Stimulated activated CD4-positive, alpha-beta T cell treated with anti-CD3 and anti-CD28 coated beads, TNF-alpha, amount 100 ng/mL, for 4 hours (primary cell): ENCODE measurements around the gene SMCP.

Source experiments
- DNase-seq, 3 experiments: peaks; one replicate each; pipeline ENCODE4 v3.0.0-alpha.2; 2020; ENCODE audit warnings: low read depth in 3 of 3

SMCP gene

GRCh38 chr1:152886758-152887409 lies 8.8 kb downstream of the SMCP start:
- DNase-seq: no peak

DNA sequence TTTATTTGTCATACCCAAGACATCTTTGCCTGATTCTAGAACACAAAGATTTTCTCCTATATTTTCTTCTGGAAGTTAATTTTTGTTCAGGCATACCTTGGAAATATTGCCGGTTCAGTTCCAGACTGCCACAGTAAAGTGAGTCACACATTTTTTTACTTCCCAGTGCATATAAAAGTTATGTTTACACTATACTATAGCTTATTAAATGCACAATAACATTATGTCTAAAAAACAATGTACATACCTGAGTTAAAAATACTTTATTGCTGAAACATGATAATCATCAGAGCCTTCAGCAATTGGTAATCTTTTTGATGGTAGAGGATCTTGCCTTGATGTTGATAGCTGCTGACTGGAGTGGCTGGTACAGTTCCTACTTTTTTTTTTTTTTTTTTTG lies 10.0 kb downstream of the SMCP start:
- no peak for DNase-seq

DNA sequence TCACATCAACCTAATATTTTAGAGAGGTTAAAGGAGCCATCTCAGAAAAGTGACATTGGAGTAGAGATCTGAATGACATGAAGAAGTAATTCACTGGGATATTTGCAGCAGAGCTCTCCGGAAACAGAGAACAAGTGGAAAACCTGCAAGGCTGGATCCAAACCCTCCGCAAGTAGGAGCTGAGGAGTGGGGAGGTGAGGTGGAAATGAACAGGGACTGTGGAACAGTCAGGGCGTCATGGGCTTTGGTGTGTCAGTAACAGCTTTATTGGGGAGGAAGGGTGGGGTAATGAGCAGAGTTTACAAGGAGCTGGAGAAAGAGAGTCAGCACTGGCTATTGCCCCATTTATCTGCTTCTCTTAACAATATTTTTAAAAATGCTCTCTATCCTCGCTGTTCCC lies 20.9 kb downstream of the SMCP start:
- no peak for DNase-seq

DNA sequence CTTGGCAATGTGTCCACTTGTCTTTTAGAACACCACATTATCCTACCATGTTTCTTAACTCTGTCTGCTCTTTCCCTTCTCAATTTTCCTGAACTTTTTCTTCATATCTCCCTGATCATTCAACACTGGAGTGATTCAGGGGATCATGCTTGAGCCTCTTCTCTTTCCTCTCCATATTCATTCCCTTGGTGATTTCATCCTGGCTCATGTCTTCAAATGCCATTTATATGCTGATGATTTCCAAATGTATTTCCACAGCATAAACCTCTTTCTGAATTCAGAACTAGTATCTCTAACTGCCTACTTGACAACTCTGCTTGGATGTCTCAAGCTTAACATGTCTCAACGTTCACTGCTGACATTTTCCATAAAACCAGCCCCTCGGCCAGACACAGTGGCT lies 21.8 kb downstream of the SMCP start:
- DNase-seq: no peak

GRCh38 chr1:152901631-152902030 lies 23.5 kb downstream of the SMCP start:
- no peak for DNase-seq

GRCh38 chr1:152902636-152903035 lies 24.5 kb downstream of the SMCP start:
- no peak for DNase-seq

DNA sequence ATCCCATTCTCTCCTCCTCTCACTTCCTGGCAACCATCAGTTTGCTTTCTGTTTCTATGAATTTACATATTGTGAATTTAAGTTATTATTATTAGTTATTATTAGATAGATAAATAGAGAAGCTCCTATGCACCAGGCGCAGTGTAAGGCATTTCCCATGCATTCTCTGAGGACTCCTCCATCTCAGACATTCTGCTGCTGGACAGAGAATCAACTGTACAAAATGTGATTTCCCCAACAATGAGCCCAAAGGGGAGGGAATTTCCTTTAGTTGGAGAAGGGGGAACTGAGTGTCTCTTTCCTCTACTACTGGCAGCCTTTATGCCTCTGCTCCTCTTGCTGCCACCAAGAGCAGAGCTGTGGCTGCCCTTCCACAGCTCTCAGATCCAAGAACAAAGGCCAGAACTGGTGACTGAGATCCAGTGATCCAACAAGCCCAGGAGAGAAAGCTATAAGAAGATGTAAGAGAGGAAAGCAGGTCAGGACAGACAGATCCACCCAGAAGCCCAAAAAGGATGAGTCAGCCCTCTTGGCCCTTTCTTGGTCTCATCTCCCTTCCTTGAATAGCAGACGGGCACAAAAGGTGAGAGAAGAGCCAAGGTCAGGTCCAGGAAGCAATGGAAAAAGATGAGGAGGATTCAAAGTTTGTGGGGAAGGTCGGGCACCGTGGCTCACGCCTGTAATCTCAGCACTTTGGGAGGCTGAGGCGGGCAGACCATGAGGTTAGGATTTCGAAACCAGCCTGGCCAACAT lies 26.7 kb downstream of the SMCP start:
- no peak for DNase-seq

GRCh38 chr1:152906023-152906565 lies 28.0 kb downstream of the SMCP start:
- DNase-seq: no peak

- no peak for DNase-seq
Observed at GRCh38 chr1:152907686-152908601, 29.8 kb downstream of the SMCP start, which contains the start of gene IVL. TSS of gene IVL (plus strand) at chr1:152908546. CDS start at chr1:152909798, 1,252 bp downstream.

DNA sequence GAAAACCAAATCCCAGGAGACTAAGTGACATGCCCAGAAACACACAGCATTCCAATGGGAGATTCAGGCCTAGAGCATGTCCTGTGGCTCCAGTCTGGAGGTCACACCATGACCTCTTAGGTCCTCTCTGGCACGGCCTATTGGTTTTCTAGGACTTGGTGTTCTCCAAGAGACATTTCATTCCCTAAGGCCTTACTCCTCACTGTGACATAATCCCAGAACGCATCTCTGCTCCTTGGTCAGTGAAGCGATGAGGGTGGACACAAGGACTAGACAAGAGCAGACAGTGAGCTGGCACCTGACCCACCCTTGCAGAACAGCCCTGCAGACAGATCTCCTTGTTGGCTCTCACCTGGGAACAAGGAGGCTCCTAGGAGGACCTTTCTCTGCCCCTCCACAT lies 31.1 kb downstream of the SMCP start:
- DNase-seq: no peak

DNA sequence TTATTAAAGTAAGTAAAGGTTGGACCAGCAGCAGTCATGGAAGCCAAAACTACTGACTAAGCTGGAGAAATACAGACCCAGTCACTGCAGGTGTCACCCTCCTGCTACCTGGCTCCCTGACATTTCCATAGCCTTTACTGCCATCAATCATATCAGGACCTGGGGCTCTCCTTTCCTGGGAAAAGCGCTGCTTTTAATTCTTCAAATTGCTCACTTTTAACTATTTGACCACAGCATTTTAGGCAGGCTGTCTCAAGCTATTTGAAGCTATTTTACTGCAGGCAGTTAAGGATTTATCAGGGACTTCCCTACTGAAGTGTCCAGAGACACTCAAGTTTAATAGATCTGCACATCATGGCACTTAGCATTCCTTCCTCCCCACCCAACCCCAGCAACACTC lies 34.3 kb downstream of the SMCP start:
- DNase-seq: no peak

DNA sequence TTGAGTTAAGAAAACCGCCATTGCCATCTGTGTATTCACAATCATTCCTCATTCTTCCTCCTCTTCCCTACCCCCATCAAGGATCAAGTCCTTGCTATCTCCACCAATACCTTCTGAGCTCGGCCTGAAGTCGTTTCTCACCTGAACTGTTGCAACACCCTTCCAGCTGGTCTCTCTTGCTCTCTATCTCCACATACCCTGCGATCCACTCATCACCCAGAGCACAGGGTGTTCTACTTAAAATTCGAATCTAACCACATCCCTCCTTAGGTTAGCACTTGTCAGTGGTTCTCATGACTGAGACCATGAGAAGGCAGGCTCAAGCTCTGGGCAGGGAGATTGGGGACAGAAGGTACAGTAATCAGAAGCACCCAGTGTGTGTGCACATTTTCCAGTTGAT lies 34.8 kb downstream of the SMCP start:
- DNase-seq: no peak

GRCh38 chr1:152917794-152918193 lies 39.7 kb downstream of the SMCP start:
- no peak for DNase-seq

DNA sequence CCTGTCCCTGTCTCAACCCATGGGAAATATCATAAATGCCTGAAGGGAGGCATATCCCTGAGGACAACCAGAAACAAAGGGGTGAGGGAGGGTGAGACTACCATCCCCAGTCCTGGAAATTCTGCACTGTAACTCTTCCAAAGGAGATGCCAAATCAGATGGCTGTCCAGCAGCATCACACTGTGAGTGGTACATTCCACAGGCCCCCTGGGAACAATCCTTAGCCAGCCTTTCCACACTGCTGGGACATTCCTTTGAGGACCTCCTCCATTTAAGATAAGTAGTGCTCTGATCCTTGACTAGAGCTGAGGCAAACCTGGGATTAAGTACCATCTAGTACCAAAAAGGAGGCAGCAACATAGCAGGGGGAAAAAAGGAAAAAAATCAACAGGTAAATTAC lies 40.9 kb downstream of the SMCP start:
- no peak for DNase-seq

DNA sequence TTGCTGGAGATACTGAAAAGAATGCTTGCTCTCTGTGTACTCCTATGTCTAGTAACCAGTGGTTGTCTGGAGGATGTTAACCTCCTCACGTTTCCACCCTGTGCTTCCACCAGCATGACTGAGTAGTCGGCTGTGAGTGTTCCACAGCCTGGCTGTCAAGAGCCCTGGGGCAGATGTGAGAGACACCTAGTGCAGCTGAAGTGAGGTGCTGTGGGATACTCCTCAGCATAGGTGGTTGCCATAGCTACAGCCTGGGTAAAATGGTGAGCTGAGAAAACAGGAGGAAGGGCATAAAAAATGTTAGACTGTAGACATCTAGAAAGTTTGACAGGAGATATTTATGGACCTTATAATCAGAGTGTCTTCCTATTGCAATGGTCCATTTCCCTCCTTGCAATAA lies 46.1 kb downstream of the SMCP start:
- DNase-seq: no peak

DNA sequence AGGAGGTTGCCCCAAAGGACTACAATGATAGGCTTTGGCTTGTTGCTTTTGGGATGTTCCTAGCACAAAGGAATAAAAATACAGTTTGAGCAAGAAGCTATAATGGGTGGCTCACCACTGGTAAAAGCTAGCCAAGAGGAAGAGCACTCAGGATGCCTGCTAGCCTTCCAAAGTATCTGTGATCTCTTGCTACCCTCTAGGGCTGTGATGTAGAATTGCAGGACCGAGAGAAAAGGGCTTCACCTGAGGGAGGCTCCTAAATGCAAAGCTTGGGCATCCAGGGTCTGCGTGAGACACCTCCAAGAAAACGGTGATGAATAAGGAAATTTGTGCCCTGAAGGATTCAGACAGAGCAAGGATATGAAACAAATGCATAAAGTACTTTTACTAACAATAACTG lies 48.0 kb downstream of the SMCP start:
- no peak for DNase-seq

DNA sequence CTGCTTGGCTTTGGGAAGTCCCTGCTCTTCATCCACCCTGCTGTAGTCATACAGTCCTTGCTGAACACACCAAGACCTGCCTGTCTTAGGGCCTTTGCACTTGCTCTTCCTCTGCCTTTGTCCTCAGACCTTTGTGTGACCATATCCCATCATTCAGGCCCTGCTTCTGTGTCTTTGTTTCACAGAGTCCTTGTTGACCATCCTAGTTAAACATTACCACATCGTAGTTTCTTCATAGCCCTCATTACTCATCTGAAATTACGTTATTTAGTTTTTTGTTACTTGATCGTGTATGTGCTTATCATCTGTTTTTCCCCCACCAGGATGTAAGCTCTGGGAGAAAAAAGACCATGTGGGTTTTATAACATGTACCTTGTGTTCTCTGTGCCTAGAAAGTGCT lies 50.5 kb downstream of the SMCP start:
- DNase-seq: no peak

DNA sequence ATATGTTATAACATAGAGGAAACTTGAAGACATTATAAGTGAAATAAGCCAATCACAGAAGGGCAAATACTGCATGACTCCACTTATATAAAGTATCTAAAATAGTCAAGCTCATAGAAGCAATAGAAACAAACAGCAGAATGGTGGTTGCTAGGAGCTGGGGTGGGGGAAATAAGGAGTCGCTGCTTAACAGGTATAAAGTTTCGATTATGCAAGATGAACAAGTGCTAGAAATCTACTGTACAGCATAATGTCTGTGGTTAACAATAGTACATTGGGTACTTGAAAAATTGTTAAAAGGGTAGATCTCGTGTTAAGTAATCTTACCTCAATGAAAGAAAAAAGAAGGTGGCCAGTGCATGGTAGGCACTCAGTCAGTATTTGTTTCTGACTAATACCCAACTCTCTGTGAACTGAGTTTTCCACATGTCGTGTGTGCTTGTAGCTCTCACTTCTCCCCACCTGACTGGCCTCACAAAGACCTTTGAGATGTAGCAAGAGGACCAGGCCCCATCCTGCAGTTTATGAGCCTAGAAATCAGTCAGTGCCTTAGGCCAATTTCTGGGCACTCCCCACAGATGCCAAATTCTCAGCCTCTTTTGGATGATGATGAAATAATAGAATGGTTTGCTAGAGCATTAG lies 54.2 kb downstream of the SMCP start:
- DNase-seq: no peak

DNA sequence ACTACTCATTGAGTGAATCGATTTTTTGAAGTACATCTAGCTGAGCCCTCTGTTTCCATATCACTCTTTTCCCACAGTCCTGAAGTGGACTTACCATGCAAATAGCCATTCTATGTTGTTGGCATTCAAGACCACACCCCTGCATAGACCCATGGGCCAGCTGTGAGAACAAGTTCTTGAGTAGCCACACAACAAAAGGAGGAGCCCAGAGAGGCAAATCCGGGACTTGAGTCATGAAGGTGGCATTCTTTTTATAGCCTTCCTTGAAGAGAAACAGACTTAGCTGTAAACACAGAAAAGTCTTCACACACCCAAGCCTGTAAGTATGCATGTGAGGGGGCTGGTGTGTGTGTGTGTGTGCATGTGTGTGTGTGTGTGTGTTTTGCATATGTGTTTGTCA lies 55.1 kb downstream of the SMCP start:
- no peak for DNase-seq
